Smooth muscle cell (in vitro differentiated cells): ENCODE measurements around the gene RAPGEF4. TPM values are rescaled to one million over a fixed set of nuclear protein-coding genes. Genes with fewer than 3 reads are reported as not detected.

Experiments
- DNase-seq: peaks from one replicate; lab custom pipeline; 2025; ENCODE audit not compliant: unreplicated experiment; lab: John Stamatoyannopoulos, UW
- H2AFZ ChIP-seq: fragments of 200-600 bp; sonication (generic); 2 replicates; pipeline ENCODE4 v1.6.0; 2016; ENCODE audit warnings: antibody characterized with exemption, low read depth, mild to moderate bottlenecking
- H3F3A ChIP-seq: fragments of 200-600 bp; sonication (generic); 2 replicates; pipeline ENCODE4 v1.6.0; 2017; ENCODE audit warnings: antibody characterized with exemption, low read depth
- H3K27ac ChIP-seq: fragments of 200-600 bp; sonication (generic); 2 replicates; pipeline ENCODE4 v1.5.1; 2016; ENCODE audit warnings: low read depth, mild to moderate bottlenecking
- H3K27me3 ChIP-seq: fragments of 200-600 bp; sonication (generic); 2 replicates; pipeline ENCODE4 v1.6.1; 2016; ENCODE audit warnings: low read depth, mild to moderate bottlenecking
- H3K36me3 ChIP-seq: fragments of 200-600 bp; sonication (generic); 2 replicates; pipeline ENCODE4 v1.5.1; 2016; ENCODE audit warnings: low read depth
- H3K4me1 ChIP-seq: fragments of 200-600 bp; sonication (generic); 2 replicates; pipeline ENCODE4 v1.5.1; 2016; ENCODE audit warnings: low read depth
- H3K4me2 ChIP-seq: fragments of 200-600 bp; sonication (generic); 2 replicates; pipeline ENCODE4 v1.6.0; 2016; ENCODE audit warnings: mild to moderate bottlenecking
- H3K4me3 ChIP-seq: fragments of 200-600 bp; sonication (generic); 2 replicates; pipeline ENCODE4 v1.5.1; 2016; ENCODE audit warnings: mild to moderate bottlenecking
- H3K79me2 ChIP-seq: fragments of 200-600 bp; sonication (generic); 2 replicates; pipeline ENCODE4 v1.6.0; 2016; ENCODE audit warnings: low read depth, mild to moderate bottlenecking
- H3K9ac ChIP-seq: fragments of 200-600 bp; sonication (generic); 2 replicates; pipeline ENCODE4 v1.6.0; 2016; ENCODE audit warnings: low read depth
- H3K9me3 ChIP-seq: fragments of 200-600 bp; sonication (generic); replicated peaks from 2 replicates; pipeline ENCODE4 v1.5.1; 2016; ENCODE audit warnings: low read depth
- H4K20me1 ChIP-seq: fragments of 200-600 bp; sonication (generic); 2 replicates; pipeline ENCODE4 v1.6.0; 2016; ENCODE audit warnings: low read depth
- CTCF ChIP-seq: fragments of 200-600 bp; sonication (generic); IDR thresholded peaks from 2 replicates; pipeline ENCODE4 v1.5.1; 2017; ENCODE audit warnings: borderline replicate concordance, mild to moderate bottlenecking, antibody characterized with exemption; ENCODE audit not compliant: insufficient read depth, poor library complexity, severe bottlenecking
- WGBS: methylation state at CpG from one replicate; pipeline ENCODE4 v1.1.7; 2016; ENCODE audit warnings: low lambda C conversion rate; 5-methylcytosine and 5-hydroxymethylcytosine counted together
- polyA plus RNA-seq: library from polyadenylated mRNA; unstranded; fragments of >200 nt; fragmentation: Nextera tagmentation; extraction: Ambion mirVana; gene quantifications from 2 replicates; pipeline ENCODE4 v1.2.1, GENCODE V29; 2016
- total RNA-seq: library from RNA; depleted of rRNA; stranded (reverse); fragments of >200 nt; gene quantifications from 2 replicates; pipeline ENCODE4 v1.2.3, GENCODE V29; 2014

The RAPGEF4 gene
- total and polyA plus RNA-seq, 2 experiments from 2014 or later = 0.35 to 2.7 TPM

GRCh38 chr2:172965433-172966212 lies 230.0 kb downstream of the RAPGEF4 start:
- no peak overlapping the region for H3K4me2 ChIP-seq
- H3K79me2 ChIP-seq = no peaks in the 10 kb centered on the region
- no peaks in the 10 kb centered on the region for H3K27me3 ChIP-seq
- no peak overlapping the region for H3K9ac ChIP-seq
- TF ChIP-seq CTCF = no peak
- 92% methylated on average over 8 of the region's 8 CpGs for WGBS
- no peak overlapping the region for H3K27ac ChIP-seq
- H3K4me3 ChIP-seq = no peak overlapping the region
- H3K4me1 ChIP-seq = no peaks in the 10 kb centered on the region
- H3F3A ChIP-seq = no peaks in the 10 kb centered on the region
- no peaks in the 10 kb centered on the region for H3K36me3 ChIP-seq
- DNase-seq = no peak
- no peaks in the 10 kb centered on the region for H4K20me1 ChIP-seq
- H2AFZ ChIP-seq = no peak overlapping the region
- H3K9me3 ChIP-seq = no peaks in the 10 kb centered on the region

GRCh38 chr2:172967036-172967982 lies 231.7 kb downstream of the RAPGEF4 start:
- Histone ChIP-seq H3K4me2 (no peak overlapping the region), H3K9ac (no peak overlapping the region), H2AFZ (no peak overlapping the region), H3K4me1 (no peaks in the 10 kb centered on the region), H4K20me1 (no peaks in the 10 kb centered on the region), H3K79me2 (no peaks in the 10 kb centered on the region), H3K4me3 (no peak overlapping the region), H3K9me3 (no peaks in the 10 kb centered on the region), H3K27ac (no peak overlapping the region), H3K36me3 (no peaks in the 10 kb centered on the region), H3F3A (no peaks in the 10 kb centered on the region), H3K27me3 (no peaks in the 10 kb centered on the region)
- no peak for DNase-seq
- 88% methylated on average over 16 of the region's 16 CpGs for WGBS
- no peak for TF ChIP-seq CTCF

- Histone ChIP-seq H3K79me2 (no peaks in the 10 kb centered on the region), H3K4me2 (no peak overlapping the region), H3K27me3 (no peaks in the 10 kb centered on the region), H3K27ac (no peak overlapping the region), H4K20me1 (no peaks in the 10 kb centered on the region), H3K36me3 (no peaks in the 10 kb centered on the region), H3K4me3 (no peak overlapping the region), H3F3A (no peaks in the 10 kb centered on the region), H3K4me1 (no peaks in the 10 kb centered on the region), H3K9me3 (no peaks in the 10 kb centered on the region), H2AFZ (no peak overlapping the region), H3K9ac (no peak overlapping the region)
- DNase-seq = no peak
- WGBS = 80% methylated on average over 7 of the region's 7 CpGs
- no peak for TF ChIP-seq CTCF
Observed at GRCh38 chr2:172968061-172968469, 232.4 kb downstream of the RAPGEF4 start.
